ENCODE data around the gene ADGRA1.
"Not testable (repeated sequence)": the region's sequence is repeated elsewhere in the genome, so short reads cannot be mapped to it uniquely, and the experiment has no call there.

- TF ChIP-seq CTCF, POLR2A (IDR thresholded peaks at IDR 0.05): not testable (repeated sequence)
These were observed 34.1 kb upstream of the ADGRA1 start for GRCh38 chr10:133053527-133054133.
